SHP77 treated with DMSO at 0.1 percent for 48 hours (cell line): ENCODE results near the gene AUTS2.
A peak's percentile ranks its signal among the peaks of the same experiment; 100 is the strongest.

Experiments
- DNase-seq: peaks from one replicate; lab custom pipeline; 2025; lab: John Stamatoyannopoulos, UW

Gene AUTS2

GRCh38 chr7:69598081-69598486 lies at the start of gene AUTS2:
Gene AUTS2, plus strand, starts transcription at chr7:69598475. Its CDS starts 1,179 bp downstream, at chr7:69599654.
- peak; percentile 77 for DNase-seq

GRCh38 chr7:69550991-69551390 lies 47.3 kb upstream of the AUTS2 start:
- no peak for DNase-seq

GRCh38 chr7:69553190-69553589 lies 45.1 kb upstream of the AUTS2 start:
- no peak for DNase-seq

GRCh38 chr7:69561266-69561960 lies 36.9 kb upstream of the AUTS2 start:
- no peak for DNase-seq

GRCh38 chr7:69564454-69565417 lies 33.5 kb upstream of the AUTS2 start:
- DNase-seq: peak; percentile 70

- no peak for DNase-seq
Observed at GRCh38 chr7:69567800-69568199, 30.5 kb upstream of the AUTS2 start.

- DNase-seq: no peak
Observed at GRCh38 chr7:69568266-69568665, 30.0 kb upstream of the AUTS2 start.

- no peak for DNase-seq
Observed at GRCh38 chr7:69575651-69576050, 22.6 kb upstream of the AUTS2 start.

- DNase-seq: no peak
Observed at GRCh38 chr7:69577221-69577620, 21.1 kb upstream of the AUTS2 start.

GRCh38 chr7:69585169-69585568 lies 13.1 kb upstream of the AUTS2 start:
- no peak for DNase-seq

- no peak for DNase-seq
Observed at GRCh38 chr7:69586321-69586720, 12.0 kb upstream of the AUTS2 start.

- DNase-seq: no peak
Observed at GRCh38 chr7:69588773-69589172, 9.5 kb upstream of the AUTS2 start.

GRCh38 chr7:69591805-69592204 lies 6.5 kb upstream of the AUTS2 start:
- no peak for DNase-seq

- no peak for DNase-seq
Observed at GRCh38 chr7:69593511-69593910, 4.8 kb upstream of the AUTS2 start.

GRCh38 chr7:69595415-69595814 lies 2.9 kb upstream of the AUTS2 start:
- no peak for DNase-seq

GRCh38 chr7:69596056-69596455 lies 2.2 kb upstream of the AUTS2 start:
- DNase-seq: no peak

GRCh38 chr7:69596723-69597277 lies 1.5 kb upstream of the AUTS2 start:
- DNase-seq: no peak

- DNase-seq: no peak
Observed at GRCh38 chr7:69597278-69598076, 798 bp upstream of the AUTS2 start.

GRCh38 chr7:69598487-69599285 lies 411 bp downstream of the AUTS2 start:
- DNase-seq: peak; percentile 73

GRCh38 chr7:69599286-69599954 lies 1.1 kb downstream of the AUTS2 start:
- no peak for DNase-seq
